HG03521 (cell line): Measurements from ENCODE around the gene TSPAN2.
"Not testable (repeated sequence)": the region's sequence is repeated elsewhere in the genome, so short reads cannot be mapped to it uniquely, and the experiment has no call there.

Experiments used
- ATAC-seq: cut with Tn5 transposase; IDR thresholded peaks from one replicate; pipeline ENCODE4 v1.9.1; 2021; ENCODE audit warnings: mild to moderate bottlenecking, moderate library complexity; ENCODE audit not compliant: unreplicated experiment

TSPAN2 gene

GRCh38 chr1:115041654-115042053, 47.6 kb downstream of the TSPAN2 start:
- ATAC-seq = no peak

- no peak for ATAC-seq
Observed at GRCh38 chr1:115040501-115040900, 48.8 kb downstream of the TSPAN2 start.

- ATAC-seq = no peak
Observed at GRCh38 chr1:115036814-115037507, 52.3 kb downstream of the TSPAN2 start.

- ATAC-seq = no peak
Observed at GRCh38 chr1:115035652-115036051, 53.7 kb downstream of the TSPAN2 start.

GRCh38 chr1:115031595-115031994, 57.7 kb downstream of the TSPAN2 start:
- no peak for ATAC-seq

- no peak for ATAC-seq
Observed at GRCh38 chr1:115029526-115029925, 59.8 kb downstream of the TSPAN2 start, which contains the start of gene TSHB. TSHB (plus strand) TSS chr1:115029826; CDS start chr1:115033363, 3,537 bp downstream.

GRCh38 chr1:115023593-115023992, 65.7 kb downstream of the TSPAN2 start:
- no peak for ATAC-seq

- no peak for ATAC-seq
Observed at GRCh38 chr1:115021145-115021544, 68.2 kb downstream of the TSPAN2 start.

- ATAC-seq = not testable (repeated sequence)
Observed at GRCh38 chr1:115019549-115019948, 69.8 kb downstream of the TSPAN2 start.

GRCh38 chr1:115013792-115014191, 75.5 kb downstream of the TSPAN2 start:
- ATAC-seq = no peak

- ATAC-seq = no peak
Observed at GRCh38 chr1:115012434-115012833, 76.9 kb downstream of the TSPAN2 start.

GRCh38 chr1:115012006-115012405, 77.3 kb downstream of the TSPAN2 start:
- no peak for ATAC-seq

GRCh38 chr1:115006191-115006590, 83.1 kb downstream of the TSPAN2 start:
- ATAC-seq = no peak
